Keratinocyte (primary cell): ENCODE results near the gene CDH22. TPM values are rescaled to one million over a fixed set of nuclear protein-coding genes. Genes with fewer than 3 reads are reported as not detected.
A peak's percentile ranks its signal among the peaks of the same experiment; 100 is the strongest.

Experiments
- DNase-seq: peaks from one replicate; pipeline ENCODE4 v3.0.0-alpha.2; 2011; ENCODE audit warnings: low read depth, missing footprints, low spot score
- FAIRE-seq: peaks from 2 replicates; lab custom pipeline; 2011; peaks lifted over from hg19 to GRCh38; lab: Jason Lieb, UNC
- H2AFZ ChIP-seq: 2 replicates; pipeline ENCODE4 v1.6.0; 2012; ENCODE audit warnings: low read length, control low read depth, inconsistent platforms; ENCODE audit not compliant: control insufficient read depth
- H3K27ac ChIP-seq: 2 replicates; pipeline ENCODE4 v1.5.1; 2011; ENCODE audit warnings: low read length; ENCODE audit not compliant: control insufficient read depth, insufficient read depth
- H3K27me3 ChIP-seq: 3 replicates; pipeline ENCODE4 v1.6.0; 2011; ENCODE audit warnings: low read length; ENCODE audit not compliant: control insufficient read depth, insufficient read depth; ENCODE audit errors: extremely low read depth
- H3K36me3 ChIP-seq, 2 experiments: 2 replicates in 1 of 2; 3 replicates in 1 of 2; pipeline ENCODE4 v1.5.1; 2011; ENCODE audit warnings: low read length in 2 of 2, mild to moderate bottlenecking in 1 of 2; ENCODE audit not compliant: control insufficient read depth in 2 of 2, insufficient read depth in 2 of 2; ENCODE audit errors: extremely low read depth in 1 of 2
- H3K4me1 ChIP-seq: 3 replicates; pipeline ENCODE4 v1.5.1; 2011; ENCODE audit warnings: low read length; ENCODE audit not compliant: control insufficient read depth, insufficient read depth; ENCODE audit errors: extremely low read depth
- H3K4me2 ChIP-seq: 3 replicates; pipeline ENCODE4 v1.6.0; 2011; ENCODE audit warnings: low read depth, low read length; ENCODE audit not compliant: control insufficient read depth, insufficient read depth; ENCODE audit errors: extremely low read depth
- H3K4me3 ChIP-seq, 3 experiments: fragments of 200-600 bp in 1 of 3; sonication (generic) in 1 of 3; 2 replicates in 2 of 3; 3 replicates in 1 of 3; pipeline ENCODE4 v1.5.1; 2011 to 2016; ENCODE audit warnings: low read length in 3 of 3, mild to moderate bottlenecking in 3 of 3, control low read depth in 2 of 3, inconsistent platforms in 1 of 3, low read depth in 1 of 3, mixed read lengths in 1 of 3, mixed run types in 1 of 3, moderate library complexity in 1 of 3; ENCODE audit not compliant: control insufficient read depth in 2 of 3, insufficient read depth in 2 of 3; ENCODE audit errors: extremely low read depth in 1 of 3
- H3K79me2 ChIP-seq: 2 replicates; pipeline ENCODE4 v1.6.0; 2012; ENCODE audit warnings: low read length; ENCODE audit not compliant: control insufficient read depth, insufficient read depth
- H3K9ac ChIP-seq: 3 replicates; pipeline ENCODE4 v1.6.0; 2011; ENCODE audit warnings: low read length; ENCODE audit not compliant: control insufficient read depth, insufficient read depth; ENCODE audit errors: extremely low read depth
- H3K9me1 ChIP-seq: 3 replicates; pipeline ENCODE4 v1.6.0; 2011; ENCODE audit warnings: low read length; ENCODE audit not compliant: control insufficient read depth, insufficient read depth; ENCODE audit errors: extremely low read depth
- H3K9me3 ChIP-seq: 2 replicates; pipeline ENCODE4 v1.5.1; 2012; ENCODE audit warnings: low read depth, low read length; ENCODE audit not compliant: control insufficient read depth
- H4K20me1 ChIP-seq: 3 replicates; pipeline ENCODE4 v1.6.0; 2011; ENCODE audit warnings: low read length; ENCODE audit not compliant: control insufficient read depth, insufficient read depth; ENCODE audit errors: extremely low read depth
- CTCF ChIP-seq, 3 experiments: IDR thresholded peaks in 1 of 3; conservative IDR thresholded peaks in 1 of 3; optimal IDR thresholded peaks in 1 of 3; 2 replicates in 2 of 3; 3 replicates in 1 of 3; pipeline versions ENCODE3 to v1.5.1; 2011; ENCODE audit warnings: low read length in 3 of 3, mild to moderate bottlenecking in 3 of 3, moderate library complexity in 2 of 3, control low read depth in 1 of 3, inconsistent platforms in 1 of 3; ENCODE audit not compliant: insufficient read depth in 2 of 3; ENCODE audit errors: extremely low read depth in 1 of 3
- EZH2 ChIP-seq: IDR thresholded peaks from one replicate; pipeline ENCODE4 v1.6.1; 2012; ENCODE audit warnings: inconsistent platforms, mild to moderate bottlenecking, low read length, moderate library complexity
- dilution Hi-C: fragments of 300-500 bp; cut with MboI; formaldehyde crosslinking; loops from one replicate; pipeline ENCODE4 v1.7.0; 2020; ENCODE audit warnings: low sequenced_read_pairs; ENCODE audit not compliant: extremely low pct_ligation_motif_present
- polyA plus RNA-seq, 5 experiments: library from polyadenylated mRNA; depleted of rRNA in 3 of 5; stranded (reverse) in 3 of 5; stranded (forward) in 1 of 5; unstranded in 1 of 5; fragments of >200 nt; gene quantifications; 1 replicate in 1 of 5; 2 replicates in 3 of 5; 3 replicates in 1 of 5; pipeline versions ENCODE4 v1.2.1 to v1.2.3, GENCODE V29; 2011 to 2012; ENCODE audit warnings: missing spikeins in 2 of 5, low read depth in 1 of 5, low replicate concordance in 1 of 5

The CDH22 gene
- polyA plus RNA-seq, 1 donor (not counting 4 experiments of a cell fraction or from before 2014, with no cell fraction given): not detected

- Histone ChIP-seq H3K4me1 (peaks cover 8% of the 10 kb centered on the region), H3K4me3 (peak overlapping the region in 1 of 3 experiments; percentile 50), H3K27me3 (peaks cover 27% of the 10 kb centered on the region), H3K9me3 (no peaks in the 10 kb centered on the region), H4K20me1 (no peaks in the 10 kb centered on the region), H3K27ac (no peak overlapping the region), H3K9ac (no peak overlapping the region), H3K79me2 (no peaks in the 10 kb centered on the region), H2AFZ (no peak overlapping the region), H3K36me3 (no peaks in the 10 kb centered on the region), H3K9me1 (no peaks in the 10 kb centered on the region), H3K4me2 (peak overlapping the region; percentile 69)
- DNase-seq (no peak), FAIRE-seq (peak; percentile 13)
- TF ChIP-seq CTCF (optimal IDR thresholded peaks at IDR 0.05 in 1 of 3, IDR thresholded peaks at IDR 0.05 in 1 of 3, conservative IDR thresholded peaks at IDR 0.05 in 1 of 3; ENCODE audit: extremely low read depth in 1 of 3, insufficient read depth in 2 of 3, low read length in 3 of 3) (no peak), EZH2 (no peak)
- dilution Hi-C loops: no loop called here
Observed at GRCh38 chr20:46342451-46343347, 34.4 kb upstream of the CDH22 start.

- Histone ChIP-seq H3K9me1 (no peaks in the 10 kb centered on the region), H3K4me2 (no peak overlapping the region), H2AFZ (no peak overlapping the region), H4K20me1 (no peaks in the 10 kb centered on the region), H3K4me1 (peaks cover 8% of the 10 kb centered on the region), H3K36me3 (no peaks in the 10 kb centered on the region), H3K9me3 (no peaks in the 10 kb centered on the region), H3K4me3 (no peak overlapping the region), H3K27me3 (peaks cover 31% of the 10 kb centered on the region), H3K9ac (no peak overlapping the region), H3K79me2 (no peaks in the 10 kb centered on the region), H3K27ac (no peak overlapping the region)
- TF ChIP-seq CTCF (optimal IDR thresholded peaks at IDR 0.05 in 1 of 3, IDR thresholded peaks at IDR 0.05 in 1 of 3, conservative IDR thresholded peaks at IDR 0.05 in 1 of 3; ENCODE audit: extremely low read depth in 1 of 3, insufficient read depth in 2 of 3, low read length in 3 of 3) (no peak), EZH2 (no peak)
- dilution Hi-C loops: no loop called here
- no peak for DNase-seq
- FAIRE-seq: no peak
Observed at GRCh38 chr20:46342010-46342378, 33.7 kb upstream of the CDH22 start.
